Measurements from ENCODE around the gene ANAPC5. TPM values are rescaled to one million over a fixed set of nuclear protein-coding genes. Genes with fewer than 3 reads are reported as not detected.
A peak's percentile ranks its signal among the peaks of the same experiment; 100 is the strongest.

ANAPC5 gene
- total RNA-seq = 58.8 TPM

GRCh38 chr12:121351820-121352681 lies at the start of gene ANAPC5:
TSS of gene ANAPC5 (minus strand) at chr12:121352411. CDS start at chr12:121352340, 71 bp downstream.
- no peaks in the 10 kb centered on the region for H3K27me3 ChIP-seq
- TF ChIP-seq CTCF (IDR thresholded peaks at IDR 0.05) = peak in 1 of 3 experiments; percentile 12
- H3K9me3 ChIP-seq = no peaks in the 10 kb centered on the region
- intact Hi-C loops (cut with DNase I) = loop anchor here (1.0 to 2.0 kb wide), 2 partner anchors 48 to 115 kb away; partner anchors contain the start of gene RNF34
- H3K36me3 ChIP-seq = peaks cover 0 to 3% of the 10 kb centered on the region in 2 donors
- peak within 1 kb of the TSS; percentile 93 to 97 for H3K4me3 ChIP-seq
- peaks cover 6 to 14% of the 10 kb centered on the region in 2 donors for H3K4me1 ChIP-seq
- peak; percentile 94 to 99 for DNase-seq (ENCODE audit: low spot score in 2 of 2)
- H3K27ac ChIP-seq = peak within 1 kb of the TSS; percentile 81 to 84

- peak overlapping the region; percentile 90 to 97 for H3K27ac ChIP-seq
- H3K27me3 ChIP-seq = no peaks in the 10 kb centered on the region
- peak overlapping the region; percentile 95 to 99 for H3K4me3 ChIP-seq
- H3K9me3 ChIP-seq = no peaks in the 10 kb centered on the region
- peak in 1 of 3 experiments; percentile 15 for TF ChIP-seq CTCF (IDR thresholded peaks at IDR 0.05)
- peak in 1 of 2 donors; percentile 65 for DNase-seq (ENCODE audit: low spot score in 2 of 2)
- peaks cover 11 to 14% of the 10 kb centered on the region in 2 donors for H3K36me3 ChIP-seq
- intact Hi-C loops (cut with DNase I) = loop anchor here (1.0 to 2.0 kb wide), 2 partner anchors 48 to 66 kb away; partner anchors contain the start of gene ANAPC5
- peaks cover 0 to 20% of the 10 kb centered on the region in 2 donors for H3K4me1 ChIP-seq
These were observed 48.3 kb upstream of the ANAPC5 start for GRCh38 chr12:121400332-121401139.

GRCh38 chr12:121399391-121400331 lies 47.5 kb upstream of the ANAPC5 start, which contains the start of gene RNF34:
TSS of gene RNF34 (plus strand) at chr12:121400118. CDS start at chr12:121400213, 95 bp downstream.
- Histone ChIP-seq H3K4me1 (peaks cover 0 to 20% of the 10 kb centered on the region in 2 donors), H3K27ac (peak within 1 kb of the TSS; percentile 90 to 97), H3K9me3 (no peaks in the 10 kb centered on the region), H3K27me3 (no peaks in the 10 kb centered on the region), H3K4me3 (peak within 1 kb of the TSS; percentile 95 to 99), H3K36me3 (peaks cover 3 to 7% of the 10 kb centered on the region in 2 donors)
- DNase-seq (ENCODE audit: low spot score in 2 of 2) = peak; percentile 93 to 99
- TF ChIP-seq CTCF (IDR thresholded peaks at IDR 0.05) = no peak
- intact Hi-C loops (cut with DNase I) = loop anchor here (1.0 to 2.0 kb wide), 3 partner anchors 47 to 103 kb away; partner anchors contain the start of genes ANAPC5 and CAMKK2

GRCh38 chr12:121398355-121398754 lies 46.1 kb upstream of the ANAPC5 start:
- Histone ChIP-seq H3K36me3 (no peaks in the 10 kb centered on the region), H3K27ac (no peak overlapping the region), H3K27me3 (no peaks in the 10 kb centered on the region), H3K4me1 (peaks cover 0 to 20% of the 10 kb centered on the region in 2 donors), H3K9me3 (no peaks in the 10 kb centered on the region), H3K4me3 (no peak overlapping the region)
- intact Hi-C loops (cut with DNase I) = no loop called here
- no peak for DNase-seq (ENCODE audit: low spot score in 2 of 2)
- TF ChIP-seq CTCF (IDR thresholded peaks at IDR 0.05) = no peak
